Astrocyte (in vitro differentiated cells and primary cell): Measurements from ENCODE around the gene MTA3. TPM values are rescaled to one million over a fixed set of nuclear protein-coding genes. Genes with fewer than 3 reads are reported as not detected.

ENCODE experiments used
- DNase-seq: peaks from one replicate; pipeline ENCODE4 v3.0.0-alpha.2; 2010; ENCODE audit warnings: low read depth
- FAIRE-seq: peaks from 2 replicates; lab custom pipeline; 2011; peaks lifted over from hg19 to GRCh38; lab: Jason Lieb, UNC
- H2AFZ ChIP-seq: 2 replicates; pipeline ENCODE4 v1.6.0; 2012; ENCODE audit warnings: low read depth, low read length, inconsistent platforms
- H3K27ac ChIP-seq: 2 replicates; pipeline ENCODE4 v1.5.1; 2011; ENCODE audit warnings: low read depth, low read length, inconsistent platforms
- H3K27me3 ChIP-seq: 2 replicates; pipeline ENCODE4 v1.6.0; 2011; ENCODE audit warnings: low read length, inconsistent platforms; ENCODE audit not compliant: insufficient read depth
- H3K36me3 ChIP-seq: 2 replicates; pipeline ENCODE4 v1.5.1; 2011; ENCODE audit warnings: low read length, inconsistent platforms; ENCODE audit not compliant: insufficient read depth
- H3K4me1 ChIP-seq: 2 replicates; pipeline ENCODE4 v1.5.1; 2011; ENCODE audit warnings: low read length, inconsistent platforms; ENCODE audit not compliant: insufficient read depth
- H3K4me2 ChIP-seq: 2 replicates; pipeline ENCODE4 v1.6.0; 2012; ENCODE audit warnings: low read length, inconsistent platforms
- H3K4me3 ChIP-seq: 2 replicates; pipeline ENCODE4 v1.5.1; 2011; ENCODE audit warnings: low read depth, mild to moderate bottlenecking, low read length, inconsistent platforms; ENCODE audit not compliant: insufficient read depth
- H3K79me2 ChIP-seq: 2 replicates; pipeline ENCODE4 v1.6.0; 2012; ENCODE audit warnings: mild to moderate bottlenecking, low read length, inconsistent platforms; ENCODE audit not compliant: insufficient read depth
- H3K9ac ChIP-seq: 2 replicates; pipeline ENCODE4 v1.6.0; 2012; ENCODE audit warnings: mild to moderate bottlenecking, low read length, inconsistent platforms
- H3K9me3 ChIP-seq: 2 replicates; pipeline ENCODE4 v1.5.1; 2012; ENCODE audit warnings: low read depth, mild to moderate bottlenecking, low read length, inconsistent platforms; ENCODE audit not compliant: insufficient read depth
- H4K20me1 ChIP-seq: 2 replicates; pipeline ENCODE4 v1.6.0; 2012; ENCODE audit warnings: low read length, inconsistent platforms; ENCODE audit not compliant: insufficient read depth
- H3K27ac Mint-ChIP-seq: one replicate; pipeline ENCODE4 v1.8.0; 2021; ENCODE audit warnings: mild to moderate bottlenecking, mixed read lengths; ENCODE audit not compliant: unreplicated experiment
- H3K27me3 Mint-ChIP-seq: one replicate; pipeline ENCODE4 v1.8.0; 2021; ENCODE audit warnings: low read depth, mixed read lengths; ENCODE audit not compliant: unreplicated experiment
- H3K36me3 Mint-ChIP-seq: one replicate; pipeline ENCODE4 v1.8.0; 2021; ENCODE audit warnings: low read depth, mixed read lengths; ENCODE audit not compliant: unreplicated experiment
- H3K4me1 Mint-ChIP-seq: one replicate; pipeline ENCODE4 v1.8.0; 2021; ENCODE audit warnings: low read depth, mixed read lengths; ENCODE audit not compliant: unreplicated experiment
- H3K4me3 Mint-ChIP-seq: one replicate; pipeline ENCODE4 v1.8.0; 2021; ENCODE audit warnings: mild to moderate bottlenecking, moderate library complexity, mixed read lengths; ENCODE audit not compliant: unreplicated experiment
- H3K9me3 Mint-ChIP-seq: one replicate; pipeline ENCODE4 v1.8.0; 2021; ENCODE audit warnings: mild to moderate bottlenecking, mixed read lengths; ENCODE audit not compliant: unreplicated experiment
- CTCF ChIP-seq: IDR thresholded peaks from 2 replicates; pipeline ENCODE4 v1.5.1; 2011; ENCODE audit warnings: low read depth, mild to moderate bottlenecking, inconsistent platforms, low read length, moderate library complexity; ENCODE audit not compliant: insufficient read depth
- EZH2 ChIP-seq: IDR thresholded peaks from 2 replicates; pipeline ENCODE4 v1.6.1; 2012; ENCODE audit warnings: mild to moderate bottlenecking, low read length, inconsistent platforms; ENCODE audit not compliant: insufficient read depth
- total RNA-seq: library from RNA; stranded (reverse); gene quantifications from 2 replicates; pipeline ENCODE4 v1.2.1, GENCODE V29; 2021

Gene MTA3
- total RNA-seq, 1 donor from 2014 or later, result 69.4 TPM

- no peak overlapping the region for H3K27ac ChIP-seq
- H3K9ac ChIP-seq, result no peak overlapping the region
- no peak overlapping the region for H2AFZ ChIP-seq
- H3K27me3 ChIP-seq, result peaks cover 8% of the 10 kb centered on the region
- no peaks in the 10 kb centered on the region for H3K9me3 ChIP-seq
- no peaks in the 10 kb centered on the region for H3K79me2 ChIP-seq
- Mint-ChIP-seq H3K9me3 (peaks cover 8% of the 10 kb centered on the region), H3K4me1 (peaks cover 21% of the 10 kb centered on the region), H3K36me3 (peaks cover 6% of the 10 kb centered on the region), H3K27ac (no peak overlapping the region), H3K27me3 (peaks cover 18% of the 10 kb centered on the region), H3K4me3 (no peak overlapping the region)
- no peaks in the 10 kb centered on the region for H3K36me3 ChIP-seq
- no peaks in the 10 kb centered on the region for H4K20me1 ChIP-seq
- no peak overlapping the region for H3K4me3 ChIP-seq
- TF ChIP-seq EZH2 (no peak), CTCF (no peak)
- FAIRE-seq, result no peak
- H3K4me1 ChIP-seq, result peaks cover 4% of the 10 kb centered on the region
- H3K4me2 ChIP-seq, result no peak overlapping the region
- DNase-seq, result no peak
Observed at GRCh38 chr2:42795275-42795674, 226.8 kb downstream of the MTA3 start.

GRCh38 chr2:42795841-42796301 lies 227.4 kb downstream of the MTA3 start:
- Histone ChIP-seq H3K9ac (no peak overlapping the region), H3K36me3 (no peaks in the 10 kb centered on the region), H3K4me2 (no peak overlapping the region), H3K4me1 (peaks cover 4% of the 10 kb centered on the region), H3K4me3 (no peak overlapping the region), H3K79me2 (no peaks in the 10 kb centered on the region), H3K27ac (no peak overlapping the region), H3K9me3 (no peaks in the 10 kb centered on the region), H2AFZ (no peak overlapping the region), H4K20me1 (no peaks in the 10 kb centered on the region), H3K27me3 (peaks cover 8% of the 10 kb centered on the region)
- Mint-ChIP-seq H3K27ac (peak overlapping the region; percentile 36), H3K9me3 (peaks cover 6% of the 10 kb centered on the region), H3K4me1 (peaks cover 21% of the 10 kb centered on the region), H3K27me3 (peaks cover 15% of the 10 kb centered on the region), H3K36me3 (peaks cover 4% of the 10 kb centered on the region), H3K4me3 (no peak overlapping the region)
- FAIRE-seq (no peak), DNase-seq (peak; percentile 14)
- TF ChIP-seq EZH2, result no peak
- TF ChIP-seq CTCF, result no peak

- FAIRE-seq (no peak), DNase-seq (no peak)
- Histone ChIP-seq H3K79me2 (no peaks in the 10 kb centered on the region), H3K27ac (no peak overlapping the region), H3K9me3 (no peaks in the 10 kb centered on the region), H3K36me3 (no peaks in the 10 kb centered on the region), H3K27me3 (peaks cover 8% of the 10 kb centered on the region), H3K4me3 (no peak overlapping the region), H3K4me1 (peaks cover 4% of the 10 kb centered on the region), H4K20me1 (no peaks in the 10 kb centered on the region), H2AFZ (no peak overlapping the region), H3K4me2 (no peak overlapping the region), H3K9ac (no peak overlapping the region)
- Mint-ChIP-seq H3K27me3 (peaks cover 7% of the 10 kb centered on the region), H3K36me3 (no peaks in the 10 kb centered on the region), H3K9me3 (peaks cover 2% of the 10 kb centered on the region), H3K27ac (peak overlapping the region; percentile 36), H3K4me3 (peak overlapping the region; percentile 6), H3K4me1 (peaks cover 17% of the 10 kb centered on the region)
- no peak for TF ChIP-seq EZH2
- TF ChIP-seq CTCF, result no peak
Observed at GRCh38 chr2:42796427-42797248, 228.2 kb downstream of the MTA3 start.
